ENCODE results near the gene GMPS.

GMPS gene

DNA sequence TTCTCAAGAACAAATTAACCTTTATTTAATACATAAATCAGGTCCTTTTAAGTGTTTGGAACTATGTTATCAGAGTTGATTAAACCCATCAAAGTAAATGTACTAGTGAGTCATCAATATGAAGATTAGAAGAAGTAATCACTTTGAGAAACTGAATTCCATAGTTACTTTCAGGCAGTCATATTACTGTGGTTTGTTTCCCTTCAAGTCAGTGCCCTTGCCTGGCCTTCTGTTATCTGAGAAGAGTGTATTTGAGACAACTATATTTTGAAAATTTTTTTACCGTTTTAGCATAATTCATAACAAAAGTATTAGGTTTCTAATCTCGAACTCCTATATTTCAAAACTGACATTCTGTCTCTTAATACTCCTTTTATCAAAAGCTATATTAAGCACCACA is 73.6 kb downstream of the GMPS start:
- no peak overlapping the region for H3K4me3 ChIP-seq (replicated peaks; ENCODE audit: insufficient read depth, low read length)
- DNase-seq (ENCODE audit: low read depth in 1 of 2, low spot score in 1 of 2), result no peak
- H3K27ac ChIP-seq (replicated peaks), result no peak overlapping the region
- TF ChIP-seq, protein P1, sequence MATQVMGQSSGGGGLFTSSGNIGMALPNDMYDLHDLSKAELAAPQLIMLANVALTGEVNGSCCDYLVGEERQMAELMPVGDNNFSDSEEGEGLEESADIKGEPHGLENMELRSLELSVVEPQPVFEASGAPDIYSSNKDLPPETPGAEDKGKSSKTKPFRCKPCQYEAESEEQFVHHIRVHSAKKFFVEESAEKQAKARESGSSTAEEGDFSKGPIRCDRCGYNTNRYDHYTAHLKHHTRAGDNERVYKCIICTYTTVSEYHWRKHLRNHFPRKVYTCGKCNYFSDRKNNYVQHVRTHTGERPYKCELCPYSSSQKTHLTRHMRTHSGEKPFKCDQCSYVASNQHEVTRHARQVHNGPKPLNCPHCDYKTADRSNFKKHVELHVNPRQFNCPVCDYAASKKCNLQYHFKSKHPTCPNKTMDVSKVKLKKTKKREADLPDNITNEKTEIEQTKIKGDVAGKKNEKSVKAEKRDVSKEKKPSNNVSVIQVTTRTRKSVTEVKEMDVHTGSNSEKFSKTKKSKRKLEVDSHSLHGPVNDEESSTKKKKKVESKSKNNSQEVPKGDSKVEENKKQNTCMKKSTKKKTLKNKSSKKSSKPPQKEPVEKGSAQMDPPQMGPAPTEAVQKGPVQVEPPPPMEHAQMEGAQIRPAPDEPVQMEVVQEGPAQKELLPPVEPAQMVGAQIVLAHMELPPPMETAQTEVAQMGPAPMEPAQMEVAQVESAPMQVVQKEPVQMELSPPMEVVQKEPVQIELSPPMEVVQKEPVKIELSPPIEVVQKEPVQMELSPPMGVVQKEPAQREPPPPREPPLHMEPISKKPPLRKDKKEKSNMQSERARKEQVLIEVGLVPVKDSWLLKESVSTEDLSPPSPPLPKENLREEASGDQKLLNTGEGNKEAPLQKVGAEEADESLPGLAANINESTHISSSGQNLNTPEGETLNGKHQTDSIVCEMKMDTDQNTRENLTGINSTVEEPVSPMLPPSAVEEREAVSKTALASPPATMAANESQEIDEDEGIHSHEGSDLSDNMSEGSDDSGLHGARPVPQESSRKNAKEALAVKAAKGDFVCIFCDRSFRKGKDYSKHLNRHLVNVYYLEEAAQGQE (IDR thresholded peaks at IDR 0.05; ENCODE audit: insufficient replicate concordance, low read depth), result no peak
- TF ChIP-seq POLR2AphosphoS5 (IDR thresholded peaks at IDR 0.05; ENCODE audit: low read depth), result no peak
- TF ChIP-seq GABPA (IDR thresholded peaks at IDR 0.05; ENCODE audit: low read depth), result no peak
- no peak for TF ChIP-seq SPI1 (IDR thresholded peaks at IDR 0.05; ENCODE audit: borderline replicate concordance, low read depth)
- TF ChIP-seq, protein P2, sequence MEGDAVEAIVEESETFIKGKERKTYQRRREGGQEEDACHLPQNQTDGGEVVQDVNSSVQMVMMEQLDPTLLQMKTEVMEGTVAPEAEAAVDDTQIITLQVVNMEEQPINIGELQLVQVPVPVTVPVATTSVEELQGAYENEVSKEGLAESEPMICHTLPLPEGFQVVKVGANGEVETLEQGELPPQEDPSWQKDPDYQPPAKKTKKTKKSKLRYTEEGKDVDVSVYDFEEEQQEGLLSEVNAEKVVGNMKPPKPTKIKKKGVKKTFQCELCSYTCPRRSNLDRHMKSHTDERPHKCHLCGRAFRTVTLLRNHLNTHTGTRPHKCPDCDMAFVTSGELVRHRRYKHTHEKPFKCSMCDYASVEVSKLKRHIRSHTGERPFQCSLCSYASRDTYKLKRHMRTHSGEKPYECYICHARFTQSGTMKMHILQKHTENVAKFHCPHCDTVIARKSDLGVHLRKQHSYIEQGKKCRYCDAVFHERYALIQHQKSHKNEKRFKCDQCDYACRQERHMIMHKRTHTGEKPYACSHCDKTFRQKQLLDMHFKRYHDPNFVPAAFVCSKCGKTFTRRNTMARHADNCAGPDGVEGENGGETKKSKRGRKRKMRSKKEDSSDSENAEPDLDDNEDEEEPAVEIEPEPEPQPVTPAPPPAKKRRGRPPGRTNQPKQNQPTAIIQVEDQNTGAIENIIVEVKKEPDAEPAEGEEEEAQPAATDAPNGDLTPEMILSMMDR (IDR thresholded peaks at IDR 0.05; ENCODE audit: insufficient read depth, low read length), result no peak
- no peaks in the 10 kb centered on the region for H3K27me3 ChIP-seq (ENCODE audit: insufficient read depth, poor library complexity, severe bottlenecking)

GRCh38 chr3:155946178-155946577 is 75.7 kb downstream of the GMPS start:
- DNase-seq (ENCODE audit: low read depth in 1 of 2, low spot score in 1 of 2), result no peak
- no peak overlapping the region for H3K27ac ChIP-seq (replicated peaks)
- no peaks in the 10 kb centered on the region for H3K27me3 ChIP-seq (ENCODE audit: insufficient read depth, poor library complexity, severe bottlenecking)
- no peak overlapping the region for H3K4me3 ChIP-seq (replicated peaks; ENCODE audit: insufficient read depth, low read length)
- TF ChIP-seq, protein P1 (IDR thresholded peaks at IDR 0.05; ENCODE audit: insufficient replicate concordance, low read depth), result no peak
- TF ChIP-seq POLR2AphosphoS5 (IDR thresholded peaks at IDR 0.05; ENCODE audit: low read depth) (no peak), GABPA (IDR thresholded peaks at IDR 0.05; ENCODE audit: low read depth) (no peak), SPI1 (IDR thresholded peaks at IDR 0.05; ENCODE audit: borderline replicate concordance, low read depth) (no peak)
- TF ChIP-seq, protein P2 (IDR thresholded peaks at IDR 0.05; ENCODE audit: insufficient read depth, low read length), result no peak

GRCh38 chr3:155948476-155948875 is 78.0 kb downstream of the GMPS start:
- Histone ChIP-seq H3K27ac (replicated peaks) (no peak overlapping the region), H3K4me3 (replicated peaks; ENCODE audit: insufficient read depth, low read length) (no peak overlapping the region), H3K27me3 (ENCODE audit: insufficient read depth, poor library complexity, severe bottlenecking) (no peaks in the 10 kb centered on the region)
- no peak for TF ChIP-seq SPI1 (IDR thresholded peaks at IDR 0.05; ENCODE audit: borderline replicate concordance, low read depth)
- TF ChIP-seq POLR2AphosphoS5 (IDR thresholded peaks at IDR 0.05; ENCODE audit: low read depth), result no peak
- no peak for TF ChIP-seq GABPA (IDR thresholded peaks at IDR 0.05; ENCODE audit: low read depth)
- TF ChIP-seq, protein P1 (IDR thresholded peaks at IDR 0.05; ENCODE audit: insufficient replicate concordance, low read depth), result no peak
- TF ChIP-seq, protein P2 (IDR thresholded peaks at IDR 0.05; ENCODE audit: insufficient read depth, low read length), result no peak
- DNase-seq (ENCODE audit: low read depth in 1 of 2, low spot score in 1 of 2), result no peak
